NAMALWA (cell line): ENCODE data around the gene ANO8.
"Not testable (repeated sequence)": the region's sequence is repeated elsewhere in the genome, so short reads cannot be mapped to it uniquely, and the experiment has no call there.

Source experiments
- DNase-seq: peaks from one replicate; pipeline ENCODE4 v3.0.0-alpha.2; 2015; ENCODE audit warnings: low spot score

Gene ANO8

DNA sequence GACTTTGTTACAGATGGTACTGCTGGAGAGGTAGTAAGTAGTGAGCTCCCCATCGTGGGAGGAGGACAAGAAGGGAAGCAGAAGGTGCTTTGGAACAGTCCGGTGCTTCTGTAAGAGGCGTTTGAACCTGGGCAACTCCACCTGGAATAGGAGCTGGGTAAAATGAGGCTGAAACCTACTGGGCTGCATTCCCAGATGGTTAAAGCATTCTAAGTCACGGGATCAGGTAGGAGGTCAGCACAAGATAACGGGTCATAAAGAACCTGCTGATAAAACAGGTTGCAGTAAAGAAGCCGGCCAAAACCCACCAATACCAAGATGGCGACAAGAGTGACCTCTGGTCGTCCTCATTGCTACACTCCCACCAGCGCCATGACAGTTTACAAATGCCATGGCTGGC, 47.9 kb downstream of the ANO8 start:
- DNase-seq = no peak

- DNase-seq = no peak
Observed at GRCh38 chr19:17286263-17286662, 48.4 kb downstream of the ANO8 start.

GRCh38 chr19:17285415-17286135, 49.1 kb downstream of the ANO8 start:
- no peak for DNase-seq

GRCh38 chr19:17283504-17283996, 51.1 kb downstream of the ANO8 start:
- no peak for DNase-seq

GRCh38 chr19:17282488-17283125, 52.0 kb downstream of the ANO8 start:
- peak; percentile 93 for DNase-seq

GRCh38 chr19:17281391-17282304, 53.0 kb downstream of the ANO8 start, which contains the start of gene ANKLE1:
TSS of gene ANKLE1 (plus strand) at chr19:17281901. CDS start at chr19:17281921, 20 bp downstream.
- peak; percentile 90 for DNase-seq

GRCh38 chr19:17279436-17279835, 55.2 kb downstream of the ANO8 start:
- DNase-seq = no peak

DNA sequence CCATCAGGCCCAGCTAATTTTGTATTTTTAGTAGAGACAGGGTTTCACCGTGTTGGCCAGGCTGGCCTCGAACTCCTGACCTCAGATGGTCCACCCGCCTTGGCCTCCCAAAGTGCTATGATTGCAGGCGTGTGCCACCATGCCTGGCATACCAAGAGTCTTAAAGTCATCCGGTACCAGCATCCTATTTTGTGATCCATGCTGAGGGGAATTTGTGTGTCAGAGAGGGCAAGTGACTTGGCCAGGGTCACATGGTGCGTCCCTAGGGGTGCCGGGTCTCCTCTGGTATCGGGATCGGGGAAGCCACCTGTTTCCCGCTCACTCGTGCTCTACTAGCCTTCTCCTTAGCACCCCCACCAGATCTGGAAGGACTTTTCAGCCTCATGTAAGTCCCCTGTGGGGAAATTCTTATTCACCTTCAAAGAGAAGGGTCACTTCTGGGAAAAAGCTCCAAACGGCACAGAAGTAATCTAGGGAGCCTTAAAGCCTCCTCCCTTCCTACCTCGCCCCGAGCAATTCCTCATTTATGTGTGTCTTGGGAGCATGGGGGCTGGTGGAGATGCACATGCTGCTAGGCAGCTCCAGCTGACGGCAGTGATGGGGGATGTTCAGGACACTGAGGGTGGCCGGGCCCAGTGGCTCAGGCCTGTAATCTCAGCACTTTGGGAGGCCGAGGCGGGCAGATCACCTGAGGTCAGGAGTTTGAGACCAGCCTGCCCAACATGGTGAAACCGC, 59.0 kb downstream of the ANO8 start:
- no peak for DNase-seq

GRCh38 chr19:17274892-17275291, 59.8 kb downstream of the ANO8 start:
- DNase-seq = not testable (repeated sequence)
